HPDE6-E6E7 (cell line): Measurements from ENCODE around the gene TRIM62.

Experiments
- DNase-seq: peaks from one replicate; pipeline ENCODE4 v3.0.0; 2011; ENCODE audit warnings: missing footprints; ENCODE audit errors: extremely low spot score

Gene TRIM62

DNA sequence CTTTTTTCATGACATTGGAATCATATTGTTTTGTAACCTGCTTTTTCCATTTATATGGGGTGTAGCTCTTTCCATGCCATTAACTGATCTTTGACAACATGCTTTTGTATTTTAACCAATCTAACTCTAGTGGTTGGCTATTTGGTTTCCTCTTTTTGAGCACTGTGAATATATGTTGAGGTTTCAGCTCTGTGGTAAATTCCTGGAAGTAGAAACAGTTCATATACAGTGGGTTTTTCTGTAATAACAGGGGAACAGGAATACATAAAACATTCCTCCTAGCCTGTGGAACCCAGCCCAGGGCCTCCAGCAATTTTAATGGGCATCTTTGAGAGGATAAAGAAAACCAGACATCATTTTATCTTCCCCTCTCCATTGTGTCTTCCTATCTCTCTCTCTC is 83.5 kb downstream of the TRIM62 start:
- no peak for DNase-seq

DNA sequence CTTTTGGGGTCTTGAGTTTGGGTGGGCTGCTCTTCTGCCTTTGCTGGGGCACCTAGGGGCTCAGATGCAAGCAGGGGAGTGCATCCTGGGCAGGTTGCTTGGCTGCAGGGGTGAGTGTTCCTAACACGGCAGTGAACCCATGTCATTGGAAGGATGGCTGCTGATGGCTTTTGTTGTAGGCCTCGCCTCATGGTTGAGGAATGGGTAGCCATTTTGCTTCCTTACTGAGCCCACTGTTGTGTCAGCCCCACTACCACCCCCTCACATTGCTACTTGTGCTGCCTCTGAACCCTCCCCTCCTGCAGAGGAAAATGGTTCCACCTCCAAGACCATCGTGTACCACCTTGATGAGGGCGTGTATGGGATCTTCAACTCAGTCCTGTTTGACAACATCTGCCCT is 84.1 kb downstream of the TRIM62 start:
- DNase-seq = no peak

DNA sequence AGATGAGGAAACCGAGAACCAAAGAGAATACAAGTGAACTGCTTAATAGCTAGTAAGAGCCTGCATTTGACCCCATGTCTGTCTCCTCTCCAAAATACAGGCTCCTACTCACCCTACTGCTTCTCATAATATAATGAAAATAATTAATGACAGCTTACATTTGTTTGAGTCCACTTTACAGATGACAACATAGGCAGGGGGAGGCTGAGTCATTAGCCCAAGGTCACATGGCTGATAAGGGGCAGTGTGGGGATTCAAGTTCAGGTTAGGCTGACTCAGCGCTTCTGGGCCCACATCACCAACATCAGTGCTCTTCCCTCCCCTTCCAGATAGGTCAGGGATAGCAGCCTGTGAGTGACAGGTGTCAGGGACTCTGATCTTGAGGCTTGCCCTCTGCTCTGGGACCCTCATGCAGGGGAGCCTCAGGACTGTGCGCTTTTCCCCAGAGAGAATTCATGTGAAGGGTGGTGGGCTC is 84.7 kb downstream of the TRIM62 start:
- DNase-seq = no peak

DNA sequence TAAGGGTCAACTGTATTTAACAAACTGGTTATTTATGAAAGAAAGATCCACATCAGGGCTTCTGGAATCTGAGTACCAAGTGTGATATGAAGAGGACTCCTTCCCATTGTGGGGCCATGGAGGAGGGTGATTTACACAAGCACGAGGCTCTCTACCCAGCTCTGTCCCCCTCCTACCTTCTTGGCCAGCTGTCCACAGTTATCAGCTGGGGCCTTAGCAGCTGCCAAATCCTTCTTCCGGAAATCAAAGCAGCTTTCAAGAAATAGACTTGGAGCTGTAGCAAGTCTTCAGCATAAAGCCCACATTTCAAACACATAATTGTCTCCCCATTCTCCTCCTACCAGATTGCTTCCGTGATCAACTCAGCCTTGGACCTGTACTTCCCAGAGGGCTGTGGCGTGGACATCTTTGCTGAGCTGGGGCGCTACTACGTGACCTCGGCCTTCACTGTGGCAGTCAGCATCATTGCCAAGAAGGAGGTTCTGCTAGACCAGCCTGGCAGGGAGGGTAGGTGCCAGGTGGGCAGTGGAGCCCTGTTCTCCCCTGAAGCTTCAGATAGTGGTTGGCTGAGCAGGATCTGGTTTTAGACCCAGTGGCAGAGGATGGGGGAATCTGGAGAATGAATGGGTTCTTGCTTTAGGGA is 85.4 kb downstream of the TRIM62 start:
- no peak for DNase-seq
